ENCODE measurements around the gene GGTA1.
"Not testable (repeated sequence)": the region's sequence is repeated elsewhere in the genome, so short reads cannot be mapped to it uniquely, and the experiment has no call there.

GGTA1 gene

DNA sequence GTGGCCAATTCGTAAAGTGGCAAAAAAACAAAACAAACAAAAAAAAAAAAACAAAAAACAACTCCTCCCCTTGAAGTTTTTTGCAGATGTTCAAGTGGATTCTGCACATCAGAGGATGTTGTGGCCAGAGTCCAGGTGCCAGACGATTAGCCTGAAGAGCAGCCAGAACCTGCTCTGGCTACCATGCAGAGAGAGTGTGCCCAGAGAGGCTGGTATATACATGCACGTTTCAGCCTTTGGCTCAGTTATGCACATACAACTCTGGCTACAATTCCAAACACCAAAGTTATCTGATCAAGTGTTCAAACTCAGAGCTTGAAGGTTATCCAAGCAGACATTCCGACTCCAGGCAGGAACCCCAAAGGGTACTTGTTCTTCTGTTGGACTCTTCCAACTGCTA lies 34.7 kb downstream of the GGTA1 start:
- no CpG with 5 or more reads among the region's 4 CpGs for WGBS, 2 donors (ENCODE audit: extremely low coverage in 2 of 2, insufficient read length in 2 of 2, insufficient replicate concordance in 1 of 2)
- no peak overlapping the region for H2AK5ac ChIP-seq (ENCODE audit: low read depth, low read length)
- H2BK15ac ChIP-seq (ENCODE audit: low read length) = no peak overlapping the region
- H3K4me1 ChIP-seq (ENCODE audit: control insufficient read depth in 2 of 2, insufficient read depth in 1 of 2, low read depth in 1 of 2, low read length in 2 of 2) = no peaks in the 10 kb centered on the region
- H3K14ac ChIP-seq (ENCODE audit: low read length) = no peak overlapping the region
- no peak overlapping the region for H2BK12ac ChIP-seq (ENCODE audit: low read length)
- no peak overlapping the region for H3K18ac ChIP-seq (ENCODE audit: low read length)
- H3K27ac ChIP-seq (replicated peaks; ENCODE audit: low read length) = no peak overlapping the region
- no peak overlapping the region for H2BK120ac ChIP-seq (ENCODE audit: low read depth, low read length)
- H3K9me3 ChIP-seq (replicated peaks in 1 of 2; ENCODE audit: control insufficient read depth in 2 of 2, insufficient read depth in 1 of 2, low read depth in 1 of 2, low read length in 2 of 2) = no peaks in the 10 kb centered on the region
- H2AFZ ChIP-seq (ENCODE audit: low read length) = no peak overlapping the region
- H3K4ac ChIP-seq (ENCODE audit: low read length) = no peak overlapping the region
- no peak overlapping the region for H3K4me2 ChIP-seq (ENCODE audit: insufficient read depth, low read length, poor library complexity, severe bottlenecking)
- no peak overlapping the region for H4K91ac ChIP-seq (ENCODE audit: low read depth, low read length, poor library complexity)
- peaks cover 0 to 13% (median 0%) of the 10 kb centered on the region in 3 experiments for H3K27me3 ChIP-seq (ENCODE audit: control insufficient read depth in 3 of 3, insufficient read depth in 3 of 3, low read depth in 1 of 3, low read length in 3 of 3)
- H4K8ac ChIP-seq (ENCODE audit: low read depth, low read length) = no peak overlapping the region
- H3K4me3 ChIP-seq (ENCODE audit: low read length in 2 of 2) = no peak overlapping the region
- H3K9ac ChIP-seq (ENCODE audit: low read depth, low read length, poor library complexity) = no peak overlapping the region
- H3K79me1 ChIP-seq (ENCODE audit: low read depth, low read length) = no peaks in the 10 kb centered on the region
- no peak overlapping the region for H3K23ac ChIP-seq (ENCODE audit: low read depth, low read length, poor library complexity)
- H3K36me3 ChIP-seq (replicated peaks in 1 of 2; ENCODE audit: control insufficient read depth in 2 of 2, insufficient read depth in 2 of 2, low read length in 2 of 2) = no peaks in the 10 kb centered on the region
- H2BK5ac ChIP-seq (ENCODE audit: low read length) = no peak overlapping the region
- no peak for DNase-seq (ENCODE audit: low spot score)

DNA sequence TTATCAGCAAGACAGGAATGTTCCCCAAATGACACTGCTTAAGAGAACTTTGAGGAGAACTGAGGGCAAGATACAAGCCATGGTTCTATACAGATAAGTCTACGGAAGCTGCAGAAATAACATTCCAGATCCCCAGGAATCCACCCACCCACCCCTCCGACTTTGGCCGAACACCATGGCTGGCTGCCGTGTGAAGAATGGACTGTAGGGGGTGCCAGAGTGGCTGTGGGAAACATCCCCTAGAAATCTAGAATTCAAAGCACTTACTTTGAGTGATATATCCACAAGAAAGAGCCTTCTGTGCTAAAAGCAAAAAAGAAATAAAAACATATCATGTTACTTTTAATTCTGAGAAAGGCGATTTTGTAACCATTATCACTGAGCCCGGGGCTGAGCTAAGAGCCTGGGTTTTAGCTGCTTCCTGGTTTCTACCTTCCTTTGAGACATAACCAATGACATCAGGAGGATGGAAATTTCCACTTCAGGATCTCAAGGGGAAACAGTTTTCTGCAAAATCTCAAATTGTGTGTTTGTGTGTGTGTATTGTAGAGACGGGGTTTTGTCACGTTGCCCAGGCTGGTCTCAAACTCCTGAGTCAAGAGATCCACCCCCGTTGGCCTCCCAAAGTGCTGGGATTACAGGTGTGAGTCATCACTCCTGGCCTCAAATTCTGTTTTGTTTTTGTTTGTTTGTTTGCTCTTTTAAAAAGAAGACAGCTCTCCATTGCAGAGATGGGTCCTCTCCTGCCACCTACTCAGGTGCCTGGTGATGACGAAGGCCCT lies 36.4 kb downstream of the GGTA1 start:
- no peak overlapping the region for H2BK5ac ChIP-seq (ENCODE audit: low read length)
- H2BK120ac ChIP-seq (ENCODE audit: low read depth, low read length) = no peak overlapping the region
- H4K8ac ChIP-seq (ENCODE audit: low read depth, low read length) = no peak overlapping the region
- no peak overlapping the region for H3K4me3 ChIP-seq (ENCODE audit: low read length in 2 of 2)
- H2AK5ac ChIP-seq (ENCODE audit: low read depth, low read length) = no peak overlapping the region
- H3K4ac ChIP-seq (ENCODE audit: low read length) = no peak overlapping the region
- H3K9ac ChIP-seq (ENCODE audit: low read depth, low read length, poor library complexity) = no peak overlapping the region
- WGBS, 2 donors (ENCODE audit: extremely low coverage in 2 of 2, insufficient read length in 2 of 2, insufficient replicate concordance in 1 of 2) = no CpG with 5 or more reads among the region's 10 CpGs
- H3K18ac ChIP-seq (ENCODE audit: low read length) = no peak overlapping the region
- H3K27ac ChIP-seq (replicated peaks; ENCODE audit: low read length) = no peak overlapping the region
- no peak overlapping the region for H2BK12ac ChIP-seq (ENCODE audit: low read length)
- no peaks in the 10 kb centered on the region for H3K36me3 ChIP-seq (replicated peaks in 1 of 2; ENCODE audit: control insufficient read depth in 2 of 2, insufficient read depth in 2 of 2, low read length in 2 of 2)
- H3K27me3 ChIP-seq (ENCODE audit: control insufficient read depth in 3 of 3, insufficient read depth in 3 of 3, low read depth in 1 of 3, low read length in 3 of 3) = peaks cover 0 to 6% (median 0%) of the 10 kb centered on the region in 3 experiments
- no peak overlapping the region for H2BK15ac ChIP-seq (ENCODE audit: low read length)
- no peak overlapping the region for H3K4me2 ChIP-seq (ENCODE audit: insufficient read depth, low read length, poor library complexity, severe bottlenecking)
- no peak overlapping the region for H3K14ac ChIP-seq (ENCODE audit: low read length)
- no peak overlapping the region for H4K91ac ChIP-seq (ENCODE audit: low read depth, low read length, poor library complexity)
- H3K9me3 ChIP-seq (replicated peaks in 1 of 2; ENCODE audit: control insufficient read depth in 2 of 2, insufficient read depth in 1 of 2, low read depth in 1 of 2, low read length in 2 of 2) = no peaks in the 10 kb centered on the region
- no peak overlapping the region for H3K23ac ChIP-seq (ENCODE audit: low read depth, low read length, poor library complexity)
- DNase-seq (ENCODE audit: low spot score) = peak; percentile 39
- H3K4me1 ChIP-seq (ENCODE audit: control insufficient read depth in 2 of 2, insufficient read depth in 1 of 2, low read depth in 1 of 2, low read length in 2 of 2) = no peaks in the 10 kb centered on the region
- no peaks in the 10 kb centered on the region for H3K79me1 ChIP-seq (ENCODE audit: low read depth, low read length)
- H2AFZ ChIP-seq (ENCODE audit: low read length) = no peak overlapping the region

DNA sequence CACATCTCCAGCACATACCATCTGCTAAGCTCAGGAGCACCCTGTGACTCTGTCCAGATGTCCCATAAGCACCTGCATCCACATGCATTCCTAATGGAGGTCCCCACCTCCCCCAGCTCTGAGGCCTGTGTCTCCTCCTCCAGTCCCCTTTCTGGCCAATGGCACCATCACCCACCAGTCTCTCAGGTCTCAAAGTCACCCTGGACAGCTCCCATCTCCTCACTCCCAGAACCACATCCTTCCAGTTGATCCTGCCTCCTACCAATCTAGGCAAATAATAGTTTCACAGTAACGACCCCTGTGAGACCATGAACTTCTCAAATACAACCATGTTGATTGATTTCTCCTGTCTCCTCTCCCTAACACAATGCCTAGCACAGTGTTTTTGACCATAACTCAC lies 40.1 kb downstream of the GGTA1 start:
- no CpG with 5 or more reads among the region's 1 CpG for WGBS, 2 donors (ENCODE audit: extremely low coverage in 2 of 2, insufficient read length in 2 of 2, insufficient replicate concordance in 1 of 2)
- Histone ChIP-seq H3K79me1 (ENCODE audit: low read depth, low read length) (no peaks in the 10 kb centered on the region), H3K36me3 (replicated peaks in 1 of 2; ENCODE audit: control insufficient read depth in 2 of 2, insufficient read depth in 2 of 2, low read length in 2 of 2) (no peaks in the 10 kb centered on the region), H4K8ac (ENCODE audit: low read depth, low read length) (no peak overlapping the region), H2AK5ac (ENCODE audit: low read depth, low read length) (no peak overlapping the region), H2BK120ac (ENCODE audit: low read depth, low read length) (no peak overlapping the region), H3K27ac (replicated peaks; ENCODE audit: low read length) (no peak overlapping the region), H3K18ac (ENCODE audit: low read length) (no peak overlapping the region), H4K91ac (ENCODE audit: low read depth, low read length, poor library complexity) (no peak overlapping the region), H2BK15ac (ENCODE audit: low read length) (no peak overlapping the region), H3K14ac (ENCODE audit: low read length) (no peak overlapping the region), H3K4ac (ENCODE audit: low read length) (no peak overlapping the region), H3K23ac (ENCODE audit: low read depth, low read length, poor library complexity) (no peak overlapping the region), H3K4me2 (ENCODE audit: insufficient read depth, low read length, poor library complexity, severe bottlenecking) (no peak overlapping the region), H3K4me3 (ENCODE audit: low read length in 2 of 2) (no peak overlapping the region), H3K9ac (ENCODE audit: low read depth, low read length, poor library complexity) (no peak overlapping the region), H2BK5ac (ENCODE audit: low read length) (no peak overlapping the region), H3K4me1 (ENCODE audit: control insufficient read depth in 2 of 2, insufficient read depth in 1 of 2, low read depth in 1 of 2, low read length in 2 of 2) (peaks cover 0 to 2% of the 10 kb centered on the region in 2 donors), H2AFZ (ENCODE audit: low read length) (no peak overlapping the region), H3K9me3 (replicated peaks in 1 of 2; ENCODE audit: control insufficient read depth in 2 of 2, insufficient read depth in 1 of 2, low read depth in 1 of 2, low read length in 2 of 2) (no peaks in the 10 kb centered on the region), H2BK12ac (ENCODE audit: low read length) (no peak overlapping the region), H3K27me3 (ENCODE audit: control insufficient read depth in 3 of 3, insufficient read depth in 3 of 3, low read depth in 1 of 3, low read length in 3 of 3) (peaks cover 0 to 6% (median 0%) of the 10 kb centered on the region in 3 experiments)
- DNase-seq (ENCODE audit: low spot score) = no peak

DNA sequence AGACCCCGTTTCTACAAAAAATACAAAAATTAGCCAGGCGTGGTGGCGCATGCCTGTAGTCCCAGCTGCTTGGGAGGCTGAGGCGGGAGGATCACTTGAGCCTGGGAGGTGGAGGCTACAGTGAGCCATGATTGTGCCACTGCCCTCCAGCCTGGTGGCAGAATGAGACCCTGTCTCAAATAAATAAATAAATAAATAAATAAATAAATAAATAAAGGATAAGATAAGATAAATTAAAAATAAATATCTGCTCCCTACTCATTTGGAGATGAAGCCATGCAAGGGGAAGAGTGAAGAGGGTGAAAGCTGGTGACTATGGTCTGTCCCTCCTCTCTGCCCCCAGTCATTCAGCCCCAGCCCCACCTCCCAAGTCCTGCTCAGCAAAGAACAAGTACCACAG lies 41.2 kb downstream of the GGTA1 start:
- not testable (repeated sequence) for H2AFZ ChIP-seq (ENCODE audit: low read length); H3K27me3 ChIP-seq (ENCODE audit: control insufficient read depth in 3 of 3, insufficient read depth in 3 of 3, low read depth in 1 of 3, low read length in 3 of 3); DNase-seq (ENCODE audit: low spot score)

More for the DNA sequence above, 41.2 kb downstream of the GGTA1 start:
- WGBS, 2 donors (ENCODE audit: extremely low coverage in 2 of 2, insufficient read length in 2 of 2, insufficient replicate concordance in 1 of 2) = no CpG with 5 or more reads among the region's 4 CpGs
- not testable (repeated sequence) for H3K9me3 ChIP-seq (replicated peaks in 1 of 2; ENCODE audit: control insufficient read depth in 2 of 2, insufficient read depth in 1 of 2, low read depth in 1 of 2, low read length in 2 of 2); H3K23ac ChIP-seq (ENCODE audit: low read depth, low read length, poor library complexity); H3K9ac ChIP-seq (ENCODE audit: low read depth, low read length, poor library complexity); H3K4me3 ChIP-seq (ENCODE audit: low read length in 2 of 2); H4K8ac ChIP-seq (ENCODE audit: low read depth, low read length); H2BK12ac ChIP-seq (ENCODE audit: low read length); H4K91ac ChIP-seq (ENCODE audit: low read depth, low read length, poor library complexity); H3K79me1 ChIP-seq (ENCODE audit: low read depth, low read length); H2AK5ac ChIP-seq (ENCODE audit: low read depth, low read length); H2BK120ac ChIP-seq (ENCODE audit: low read depth, low read length); H3K36me3 ChIP-seq (replicated peaks in 1 of 2; ENCODE audit: control insufficient read depth in 2 of 2, insufficient read depth in 2 of 2, low read length in 2 of 2); H3K4me2 ChIP-seq (ENCODE audit: insufficient read depth, low read length, poor library complexity, severe bottlenecking); H2BK5ac ChIP-seq (ENCODE audit: low read length); H3K4me1 ChIP-seq (ENCODE audit: control insufficient read depth in 2 of 2, insufficient read depth in 1 of 2, low read depth in 1 of 2, low read length in 2 of 2); H2BK15ac ChIP-seq (ENCODE audit: low read length); H3K27ac ChIP-seq (replicated peaks; ENCODE audit: low read length); H3K18ac ChIP-seq (ENCODE audit: low read length); H3K4ac ChIP-seq (ENCODE audit: low read length); H3K14ac ChIP-seq (ENCODE audit: low read length)

Data from neuronal stem cell (in vitro differentiated cells).